ES-I3 (cell line): ENCODE measurements around the gene SLC25A29.
"Not testable (repeated sequence)": the region's sequence is repeated elsewhere in the genome, so short reads cannot be mapped to it uniquely, and the experiment has no call there.

Experiments
- H3K36me3 ChIP-seq: 2 replicates; pipeline ENCODE4 v1.6.1; 2013; ENCODE audit warnings: mild to moderate bottlenecking, low read length, control low read depth, moderate library complexity; ENCODE audit not compliant: insufficient read depth
- H3K4me1 ChIP-seq: 2 replicates; pipeline ENCODE4 v1.6.1; 2013; ENCODE audit warnings: mild to moderate bottlenecking, control low read depth, low read length; ENCODE audit not compliant: insufficient read depth
- H3K9ac ChIP-seq: 2 replicates; pipeline ENCODE4 v1.6.1; 2013; ENCODE audit warnings: low read depth, mild to moderate bottlenecking, low read length, moderate library complexity
- H3K9me3 ChIP-seq: 2 replicates; pipeline ENCODE4 v1.6.1; 2013; ENCODE audit warnings: mild to moderate bottlenecking, low read length, moderate library complexity; ENCODE audit not compliant: control insufficient read depth, insufficient read depth

SLC25A29 gene

DNA sequence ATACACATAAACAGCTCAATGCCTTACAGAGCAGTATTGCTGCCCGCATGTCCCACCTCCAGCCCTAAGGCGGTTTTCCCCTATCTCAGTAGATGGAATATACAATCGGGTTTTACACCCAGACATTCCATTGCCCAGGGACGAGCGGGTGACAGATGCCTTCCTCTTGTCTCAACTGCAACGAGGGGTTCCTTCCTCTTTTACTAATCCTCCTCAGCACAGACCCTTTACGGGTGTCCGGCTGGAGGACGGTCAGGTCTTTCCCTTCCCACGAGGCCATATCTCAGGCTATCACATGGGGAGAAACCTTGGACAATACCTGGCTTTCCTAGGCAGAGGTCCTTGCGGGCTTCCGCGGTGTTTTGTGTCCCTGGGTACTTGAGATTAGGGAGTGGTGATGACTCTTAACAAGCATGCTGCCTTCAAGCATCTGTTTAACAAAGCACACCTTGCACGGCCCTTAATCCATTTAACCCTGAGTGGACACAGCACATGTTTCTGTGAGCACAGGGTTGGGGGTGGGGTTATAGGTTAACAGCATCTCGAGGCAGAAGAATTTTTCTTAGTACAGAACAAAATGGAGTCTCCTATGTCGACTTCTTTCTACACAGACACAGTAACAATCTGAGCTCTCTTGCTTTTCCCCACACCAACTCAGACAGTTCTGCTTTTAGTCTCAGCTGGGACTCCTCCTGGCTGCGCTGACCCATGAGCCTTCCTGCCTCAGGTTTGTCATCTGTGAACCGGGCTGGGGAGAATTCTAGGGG, 6.0 kb upstream of the SLC25A29 start:
- H3K9me3 ChIP-seq, H3K9ac ChIP-seq, H3K36me3 ChIP-seq: not testable (repeated sequence)
- peaks cover 22% of the 10 kb centered on the region; the same call in 1 of the 2 replicates for H3K4me1 ChIP-seq

DNA sequence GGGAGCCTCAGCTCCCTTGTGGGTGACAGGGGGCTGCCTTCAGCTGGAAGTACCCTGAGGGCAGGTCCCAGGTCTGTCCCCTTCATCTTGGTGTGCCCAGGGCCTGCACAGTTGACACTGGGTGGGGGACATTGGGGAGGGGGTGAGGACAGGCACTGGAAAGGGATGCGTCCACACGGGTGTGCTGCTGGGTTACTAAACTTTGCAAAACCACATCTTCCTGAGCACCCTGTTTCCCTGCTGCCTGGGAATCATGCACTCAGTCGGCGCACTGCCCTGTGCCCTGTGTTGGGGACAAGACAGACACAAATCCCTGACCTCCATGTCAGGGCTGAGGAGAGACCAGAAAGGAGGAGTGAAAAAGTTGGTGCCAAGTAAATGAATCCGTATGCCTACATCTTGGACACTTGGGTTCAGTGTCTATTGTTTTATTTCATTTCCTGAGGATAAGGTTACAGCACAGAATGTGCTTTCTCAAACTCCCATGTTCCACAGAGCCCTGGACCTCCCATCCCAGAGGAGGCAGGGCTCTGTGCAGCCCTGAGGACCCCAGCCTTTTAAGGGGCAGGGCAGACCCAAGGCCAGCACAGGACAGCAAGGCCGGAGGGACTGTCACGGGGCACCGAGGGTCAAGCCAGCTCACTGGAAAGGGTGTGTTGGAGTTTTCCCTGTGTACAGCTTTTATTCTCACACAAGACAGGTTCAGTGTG, 2.9 kb upstream of the SLC25A29 start:
- peaks cover 27% of the 10 kb centered on the region; the same call in 1 of the 2 replicates for H3K4me1 ChIP-seq
- no peak overlapping the region for H3K9ac ChIP-seq
- H3K36me3 ChIP-seq: peaks cover under 1% of the 10 kb centered on the region; the same call in 1 of the 2 replicates
- H3K9me3 ChIP-seq: no peaks in the 10 kb centered on the region

DNA sequence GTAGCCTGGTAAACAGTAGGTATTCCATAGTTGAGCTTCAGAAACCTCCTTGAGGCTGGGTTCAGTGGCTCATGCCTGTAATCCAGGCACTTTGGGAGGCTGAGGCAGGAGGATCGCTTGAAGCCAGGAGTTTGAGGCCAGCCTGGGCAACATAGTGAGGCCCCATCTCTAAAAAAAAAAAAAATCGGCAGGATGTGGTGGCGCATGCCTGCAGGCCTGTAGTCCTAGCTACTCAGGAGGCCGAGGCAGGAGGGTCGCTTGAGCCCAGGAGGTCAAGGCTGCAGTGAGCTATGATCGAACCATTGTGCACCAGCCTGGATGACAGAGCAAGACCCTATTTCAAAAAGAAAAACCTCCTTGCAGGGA, 2.2 kb upstream of the SLC25A29 start:
- H3K9ac ChIP-seq, H3K36me3 ChIP-seq, H3K9me3 ChIP-seq: not testable (repeated sequence)
- peaks cover 33% of the 10 kb centered on the region; the same call in 1 of the 2 replicates for H3K4me1 ChIP-seq

DNA sequence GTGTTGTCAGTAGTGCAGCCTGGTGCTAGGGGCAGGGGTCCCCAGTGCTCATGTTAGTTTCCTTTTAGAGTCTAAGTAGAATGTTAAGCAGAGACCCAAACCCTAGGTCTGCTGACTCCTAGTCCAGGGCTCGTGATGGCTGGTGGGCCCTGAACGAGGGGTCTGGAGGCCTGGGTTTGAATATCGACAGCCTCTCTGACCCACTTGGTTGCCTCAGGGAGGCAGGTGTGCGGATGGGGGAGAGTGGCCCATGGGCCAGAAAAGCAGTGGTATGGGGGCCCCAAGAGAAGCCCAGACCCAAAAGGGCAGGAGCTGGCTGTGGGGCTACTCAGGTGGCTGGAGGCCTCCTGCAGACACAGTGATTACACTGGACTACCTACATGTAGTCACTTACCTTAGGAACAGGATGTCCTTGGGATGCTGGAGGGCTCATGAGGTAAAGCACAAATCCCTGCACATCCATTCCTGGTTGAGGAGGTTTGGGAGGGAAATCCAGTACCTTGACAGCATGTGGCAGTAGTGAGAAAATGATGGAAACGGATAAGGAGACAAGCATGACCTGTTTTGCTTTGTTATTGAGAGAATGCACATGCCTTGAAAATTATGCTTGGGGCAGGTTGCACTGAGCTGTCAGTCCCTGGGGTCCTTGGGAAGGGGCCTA, 1.7 kb upstream of the SLC25A29 start:
- Histone ChIP-seq H3K9me3 (no peaks in the 10 kb centered on the region), H3K9ac (peak overlapping the region; percentile 87), H3K36me3 (peaks cover 4% of the 10 kb centered on the region), H3K4me1 (peaks cover 35% of the 10 kb centered on the region; the same call in 1 of the 2 replicates)

DNA sequence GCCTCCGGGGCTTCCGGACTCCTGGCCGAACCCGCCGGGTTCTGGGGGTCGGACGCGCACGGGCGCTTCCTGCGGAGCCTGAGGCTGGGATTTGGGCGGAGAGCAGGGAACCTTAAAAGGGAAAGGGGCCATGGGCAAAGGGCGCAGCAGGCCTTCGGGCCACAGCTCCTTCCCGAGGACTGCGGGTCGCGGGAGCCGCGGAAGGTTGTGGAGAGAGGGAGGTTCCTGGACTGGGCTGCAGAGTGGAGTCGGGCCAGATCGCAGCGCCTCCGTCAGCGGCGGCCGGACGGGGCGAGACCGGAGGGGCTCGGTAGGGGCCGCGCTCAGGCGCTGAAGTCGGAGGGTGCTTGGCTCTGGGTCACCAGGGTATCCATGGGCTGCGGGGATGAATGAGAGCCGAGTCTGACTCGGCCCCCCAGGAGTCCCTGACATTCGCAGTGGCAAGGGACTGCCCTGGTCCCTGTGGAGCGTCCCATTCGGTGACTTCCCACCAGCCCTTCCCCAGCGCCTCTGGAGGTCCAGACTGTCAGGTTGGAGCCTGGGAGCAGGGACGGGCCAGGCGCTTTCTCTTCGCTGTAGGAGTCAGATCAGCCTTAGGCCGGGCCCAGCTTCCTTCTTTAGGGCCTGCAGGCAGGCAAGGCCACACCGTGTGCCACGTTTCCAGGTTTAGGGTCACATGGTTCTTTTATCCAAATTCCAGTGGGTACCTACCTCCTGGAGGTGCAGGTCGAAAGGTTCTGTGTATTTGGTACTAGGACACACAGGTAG, 938 bp upstream of the SLC25A29 start:
- H3K9ac ChIP-seq: peak overlapping the region; percentile 87

DNA sequence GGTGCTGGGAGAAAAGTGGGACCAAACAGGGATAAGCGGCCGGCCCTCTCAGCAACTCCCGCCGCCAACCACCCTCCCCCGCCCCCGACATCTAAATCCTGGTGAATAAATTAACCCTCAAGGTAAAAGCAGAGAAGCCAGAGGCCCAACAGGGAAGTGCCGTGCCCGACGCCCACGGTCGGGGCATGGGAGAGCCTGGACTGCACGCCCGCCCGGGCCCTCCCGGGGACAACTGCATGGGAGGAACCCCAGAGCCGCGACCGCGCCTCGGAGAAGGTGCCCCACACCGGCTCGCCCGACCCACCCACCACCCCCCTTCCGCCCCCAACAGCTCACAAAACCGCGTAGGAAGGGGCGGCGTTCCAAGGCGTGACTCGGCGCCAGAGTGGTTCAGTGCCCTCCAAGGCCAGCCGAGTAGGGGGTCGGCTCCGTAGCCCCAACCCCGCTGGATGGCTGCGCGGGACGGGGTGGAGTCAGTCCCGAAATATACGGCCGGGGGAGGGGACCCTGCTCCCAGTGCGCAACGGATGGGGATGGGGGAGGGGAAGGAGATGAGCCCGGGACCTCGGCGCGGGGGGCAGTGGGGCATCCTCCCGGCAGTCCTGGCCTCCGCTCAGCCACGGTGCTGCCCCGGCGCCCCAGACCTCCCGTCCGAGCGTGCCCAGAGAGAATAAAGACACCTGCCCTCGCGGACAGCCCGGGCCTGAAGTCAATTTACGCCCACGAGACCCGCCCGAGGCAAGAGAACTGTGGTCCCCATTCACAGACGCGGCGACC, 732 bp downstream of the SLC25A29 start:
- H3K36me3 ChIP-seq: peaks cover 4% of the 10 kb centered on the region
- peak overlapping the region; percentile 87 for H3K9ac ChIP-seq
- no peaks in the 10 kb centered on the region for H3K9me3 ChIP-seq
- H3K4me1 ChIP-seq: peaks cover 25% of the 10 kb centered on the region; the same call in 1 of the 2 replicates

More for the DNA sequence above, 938 bp upstream of the SLC25A29 start:
- Histone ChIP-seq H3K4me1 (peaks cover 29% of the 10 kb centered on the region; the same call in 1 of the 2 replicates), H3K36me3 (peaks cover 4% of the 10 kb centered on the region), H3K9me3 (no peaks in the 10 kb centered on the region)

DNA sequence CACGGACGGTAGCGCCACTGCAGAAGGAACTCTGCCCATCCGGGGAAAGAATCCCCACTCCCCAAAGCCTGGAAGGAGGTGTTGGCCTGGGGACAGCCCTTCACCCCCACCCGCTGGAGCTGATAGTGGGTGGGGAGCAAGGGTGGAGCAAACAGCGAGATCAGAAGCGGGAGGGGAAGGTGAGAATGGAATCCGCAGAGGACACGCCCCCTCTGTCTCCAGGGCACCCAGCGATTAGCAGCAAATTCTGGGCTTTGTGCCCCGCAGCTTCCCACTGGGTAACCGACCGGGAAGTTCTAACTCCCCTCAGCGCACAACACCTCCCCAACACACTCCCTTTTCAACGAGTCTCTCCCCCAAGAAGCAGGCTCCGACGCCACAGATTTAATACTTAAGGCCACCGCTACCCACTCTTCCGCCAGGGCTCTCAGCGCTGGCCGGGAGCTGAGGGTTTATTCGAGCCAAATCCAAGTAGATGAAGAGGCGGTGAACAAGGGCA, 1.4 kb downstream of the SLC25A29 start:
- Histone ChIP-seq H3K9ac (peak overlapping the region; percentile 87), H3K36me3 (peaks cover 4% of the 10 kb centered on the region), H3K9me3 (no peaks in the 10 kb centered on the region), H3K4me1 (peaks cover 23% of the 10 kb centered on the region; the same call in 1 of the 2 replicates)

DNA sequence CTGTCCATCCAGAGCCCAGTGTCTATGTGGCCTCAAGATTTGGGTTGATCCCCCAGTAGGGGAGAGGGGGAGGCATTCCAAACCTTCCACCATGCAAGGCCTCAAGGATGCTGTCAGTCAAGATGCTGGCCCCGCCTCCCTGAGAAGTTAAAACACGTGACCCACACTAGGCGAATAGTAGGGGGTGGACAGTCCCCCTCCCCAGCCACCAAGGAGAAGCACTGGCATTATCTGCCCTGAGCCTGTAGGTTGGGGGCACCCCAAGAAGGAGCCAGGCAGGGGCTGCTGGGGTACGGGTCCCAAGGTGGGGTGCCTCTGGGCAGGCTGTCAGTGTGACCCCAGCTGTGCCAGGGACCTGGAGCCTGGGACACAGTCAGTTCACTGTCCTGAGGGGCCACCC, 2.3 kb downstream of the SLC25A29 start:
- H3K9ac ChIP-seq: no peak overlapping the region
- H3K4me1 ChIP-seq: peaks cover 20% of the 10 kb centered on the region; the same call in 1 of the 2 replicates
- H3K9me3 ChIP-seq: no peaks in the 10 kb centered on the region
- peaks cover 4% of the 10 kb centered on the region for H3K36me3 ChIP-seq

DNA sequence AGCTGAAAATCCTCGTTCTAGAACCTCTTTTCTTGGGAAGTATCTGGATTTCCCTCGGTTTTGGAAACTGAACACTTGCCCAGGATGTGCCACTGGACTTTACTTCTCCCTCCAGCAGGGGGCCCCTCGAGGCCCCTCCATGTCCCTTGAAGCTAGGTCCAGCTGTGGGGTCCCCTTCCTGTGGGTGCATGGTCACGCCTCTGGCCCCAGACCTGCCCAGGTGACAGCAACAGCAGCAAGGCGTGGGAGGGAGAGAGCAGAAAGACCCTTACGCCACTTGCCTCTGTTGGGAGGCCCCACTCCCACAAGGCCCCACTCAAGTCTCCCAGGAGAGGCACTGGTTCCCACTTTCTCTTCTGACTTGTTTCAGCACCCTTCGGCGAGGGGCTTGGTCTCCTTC, 3.1 kb downstream of the SLC25A29 start:
- Histone ChIP-seq H3K9ac (no peak overlapping the region), H3K9me3 (no peaks in the 10 kb centered on the region), H3K4me1 (peaks cover 19% of the 10 kb centered on the region; the same call in 1 of the 2 replicates), H3K36me3 (peaks cover 4% of the 10 kb centered on the region)

DNA sequence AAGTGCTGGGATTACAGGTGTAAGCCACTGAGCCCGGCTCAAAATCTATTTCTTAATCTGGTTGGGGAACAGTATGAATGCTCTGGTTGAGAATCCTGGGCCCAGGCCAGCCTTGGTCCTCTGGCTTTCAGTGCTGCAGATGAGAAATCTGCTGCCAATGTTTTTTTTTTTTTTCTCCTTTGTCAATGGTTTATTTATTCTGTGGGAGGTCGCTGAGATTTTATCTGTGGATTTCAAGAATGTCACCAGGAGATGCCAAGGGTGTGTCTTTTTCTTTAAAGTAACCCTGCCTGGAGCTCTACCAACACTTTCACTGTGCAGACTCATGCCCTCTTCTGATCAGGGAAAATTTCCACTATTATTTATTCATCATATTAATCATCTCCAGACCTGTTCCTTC, 3.6 kb downstream of the SLC25A29 start:
- Histone ChIP-seq H3K9ac (no peak overlapping the region), H3K36me3 (peaks cover 4% of the 10 kb centered on the region), H3K4me1 (peaks cover 14% of the 10 kb centered on the region; the same call in 1 of the 2 replicates), H3K9me3 (no peaks in the 10 kb centered on the region)

DNA sequence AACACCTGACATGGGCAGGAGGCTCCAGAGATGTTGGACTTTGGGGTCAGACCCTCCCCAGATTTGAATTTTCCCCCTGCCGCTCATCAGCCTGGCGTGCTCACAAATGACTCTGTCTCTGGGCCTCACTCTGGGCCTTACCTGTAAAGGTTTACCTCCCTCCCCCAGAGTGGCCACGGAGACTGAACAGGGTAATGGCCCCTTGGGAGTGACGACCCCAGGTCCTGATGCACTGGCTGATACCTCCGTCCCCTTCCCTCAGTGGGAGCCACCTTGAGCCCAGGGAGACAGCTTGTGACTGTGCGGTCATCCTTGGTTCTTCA, 7.0 kb downstream of the SLC25A29 start:
- no peak overlapping the region for H3K9ac ChIP-seq

DNA sequence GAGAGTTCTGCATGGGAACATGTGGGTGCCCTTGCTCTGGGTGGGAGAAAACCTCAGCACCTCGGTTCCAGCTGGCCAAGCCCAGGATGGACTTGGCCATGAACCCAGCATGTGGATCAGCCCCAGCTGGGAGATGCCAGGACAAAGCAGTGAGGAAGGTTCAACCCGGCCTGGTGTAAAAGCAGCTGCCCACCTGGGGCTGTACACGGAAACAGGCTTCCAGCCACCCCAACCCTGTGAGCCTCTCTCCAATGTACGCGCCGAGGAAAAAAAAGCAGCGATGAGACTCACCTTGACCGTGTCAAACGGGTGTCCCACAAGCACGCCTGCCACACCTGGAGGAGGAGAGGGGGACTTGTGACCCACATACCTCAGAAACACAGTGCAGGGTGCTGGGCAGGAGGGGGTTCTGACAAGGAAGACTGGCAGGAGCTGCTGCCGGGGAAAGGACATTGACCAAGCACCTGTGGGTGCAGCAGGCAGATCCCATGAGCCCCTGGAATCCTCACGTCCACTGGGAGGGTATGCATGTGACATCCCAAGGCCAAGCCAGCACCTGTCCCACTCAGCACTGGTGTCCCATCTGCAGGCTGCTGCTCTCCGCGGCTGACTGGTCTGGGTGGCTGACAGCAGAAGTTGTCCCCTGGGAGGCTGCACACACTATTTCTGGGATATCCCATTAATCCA, 7.5 kb downstream of the SLC25A29 start:
- Histone ChIP-seq H3K9me3 (no peaks in the 10 kb centered on the region), H3K4me1 (peaks cover 3% of the 10 kb centered on the region; the same call in 1 of the 2 replicates), H3K9ac (no peak overlapping the region), H3K36me3 (no peaks in the 10 kb centered on the region)

More for the DNA sequence above, 7.0 kb downstream of the SLC25A29 start:
- H3K9me3 ChIP-seq: no peaks in the 10 kb centered on the region
- H3K4me1 ChIP-seq: peaks cover 8% of the 10 kb centered on the region; the same call in 1 of the 2 replicates
- peaks cover 4% of the 10 kb centered on the region for H3K36me3 ChIP-seq
